RWPE2 (cell line): ENCODE results near the gene SORCS2.

ENCODE experiments used
- ATAC-seq: fragments of 200-7000 bp; cut with Tn5 transposase; 3 replicates; pipeline ENCODE4 v1.9.1; 2021; ENCODE audit warnings: low read depth
- DNase-seq: peaks from one replicate; pipeline ENCODE4 v3.0.0-alpha.2; 2020; ENCODE audit warnings: low spot score
- H3K27ac ChIP-seq: fragments of 450-650 bp; 2 replicates; pipeline ENCODE4 v1.5.1; 2017; ENCODE audit warnings: mild to moderate bottlenecking; ENCODE audit not compliant: poor library complexity, severe bottlenecking
- H3K27me3 ChIP-seq: fragments of 250-450 bp; sonication (Bioruptor Pico); 2 replicates; pipeline ENCODE4 v1.5.1; 2021; ENCODE audit warnings: mild to moderate bottlenecking, moderate library complexity; ENCODE audit not compliant: insufficient read depth, poor library complexity, severe bottlenecking
- H3K36me3 ChIP-seq: fragments of 250-450 bp; sonication (Bioruptor Pico); 2 replicates; pipeline ENCODE4 v1.5.1; 2020; ENCODE audit warnings: low read depth, mild to moderate bottlenecking, moderate library complexity
- H3K4me1 ChIP-seq: fragments of 250-450 bp; sonication (Bioruptor Pico); 2 replicates; pipeline ENCODE4 v1.5.1; 2021; ENCODE audit warnings: mild to moderate bottlenecking, moderate library complexity; ENCODE audit not compliant: insufficient read depth, poor library complexity, severe bottlenecking
- H3K4me3 ChIP-seq: fragments of 250-450 bp; sonication (Bioruptor Pico); 2 replicates; pipeline ENCODE4 v1.5.1; 2021; ENCODE audit warnings: mild to moderate bottlenecking, moderate library complexity; ENCODE audit not compliant: severe bottlenecking
- H3K9me3 ChIP-seq: fragments of 250-450 bp; sonication (Bioruptor Pico); 2 replicates; pipeline ENCODE4 v1.5.1; 2021; ENCODE audit warnings: mild to moderate bottlenecking, moderate library complexity; ENCODE audit not compliant: severe bottlenecking
- TF ChIP-seq, protein P1 (sequence below): fragments of 450-650 bp; IDR thresholded peaks from one replicate; pipeline ENCODE4 v1.5.1; 2017; ENCODE audit warnings: mild to moderate bottlenecking, moderate library complexity; ENCODE audit not compliant: poor library complexity, severe bottlenecking

Gene SORCS2

GRCh38 chr4:7661846-7662506, 469.6 kb downstream of the SORCS2 start:
- no peak overlapping the region for H3K27ac ChIP-seq
- no peaks in the 10 kb centered on the region for H3K27me3 ChIP-seq
- TF ChIP-seq, protein P1, sequence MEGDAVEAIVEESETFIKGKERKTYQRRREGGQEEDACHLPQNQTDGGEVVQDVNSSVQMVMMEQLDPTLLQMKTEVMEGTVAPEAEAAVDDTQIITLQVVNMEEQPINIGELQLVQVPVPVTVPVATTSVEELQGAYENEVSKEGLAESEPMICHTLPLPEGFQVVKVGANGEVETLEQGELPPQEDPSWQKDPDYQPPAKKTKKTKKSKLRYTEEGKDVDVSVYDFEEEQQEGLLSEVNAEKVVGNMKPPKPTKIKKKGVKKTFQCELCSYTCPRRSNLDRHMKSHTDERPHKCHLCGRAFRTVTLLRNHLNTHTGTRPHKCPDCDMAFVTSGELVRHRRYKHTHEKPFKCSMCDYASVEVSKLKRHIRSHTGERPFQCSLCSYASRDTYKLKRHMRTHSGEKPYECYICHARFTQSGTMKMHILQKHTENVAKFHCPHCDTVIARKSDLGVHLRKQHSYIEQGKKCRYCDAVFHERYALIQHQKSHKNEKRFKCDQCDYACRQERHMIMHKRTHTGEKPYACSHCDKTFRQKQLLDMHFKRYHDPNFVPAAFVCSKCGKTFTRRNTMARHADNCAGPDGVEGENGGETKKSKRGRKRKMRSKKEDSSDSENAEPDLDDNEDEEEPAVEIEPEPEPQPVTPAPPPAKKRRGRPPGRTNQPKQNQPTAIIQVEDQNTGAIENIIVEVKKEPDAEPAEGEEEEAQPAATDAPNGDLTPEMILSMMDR, result no peak
- no peaks in the 10 kb centered on the region for H3K36me3 ChIP-seq
- H3K4me1 ChIP-seq, result no peaks in the 10 kb centered on the region
- H3K9me3 ChIP-seq, result no peaks in the 10 kb centered on the region
- DNase-seq (no peak), ATAC-seq (no peak)
- no peak overlapping the region for H3K4me3 ChIP-seq

DNA sequence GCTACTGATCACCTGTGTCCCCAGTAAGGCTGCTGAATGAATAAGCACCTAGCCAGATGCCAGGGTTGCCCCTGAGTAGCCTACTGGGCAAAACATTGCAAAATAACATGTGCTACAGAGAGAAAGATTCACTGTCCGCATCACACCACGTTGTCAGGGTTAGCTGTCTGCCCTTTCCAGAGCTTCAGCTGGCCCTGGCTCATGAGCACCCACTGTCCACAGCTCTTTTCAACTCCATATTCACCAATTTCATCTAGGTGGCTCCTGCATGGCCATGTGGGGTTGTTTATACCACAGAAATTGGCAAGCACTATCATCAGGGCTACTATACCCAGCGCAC, 470.1 kb downstream of the SORCS2 start:
- DNase-seq, result no peak
- Histone ChIP-seq H3K4me1 (no peaks in the 10 kb centered on the region), H3K27me3 (no peaks in the 10 kb centered on the region), H3K9me3 (no peaks in the 10 kb centered on the region), H3K36me3 (no peaks in the 10 kb centered on the region), H3K27ac (no peak overlapping the region), H3K4me3 (no peak overlapping the region)
- TF ChIP-seq, protein P1, result no peak
- no peak for ATAC-seq

DNA sequence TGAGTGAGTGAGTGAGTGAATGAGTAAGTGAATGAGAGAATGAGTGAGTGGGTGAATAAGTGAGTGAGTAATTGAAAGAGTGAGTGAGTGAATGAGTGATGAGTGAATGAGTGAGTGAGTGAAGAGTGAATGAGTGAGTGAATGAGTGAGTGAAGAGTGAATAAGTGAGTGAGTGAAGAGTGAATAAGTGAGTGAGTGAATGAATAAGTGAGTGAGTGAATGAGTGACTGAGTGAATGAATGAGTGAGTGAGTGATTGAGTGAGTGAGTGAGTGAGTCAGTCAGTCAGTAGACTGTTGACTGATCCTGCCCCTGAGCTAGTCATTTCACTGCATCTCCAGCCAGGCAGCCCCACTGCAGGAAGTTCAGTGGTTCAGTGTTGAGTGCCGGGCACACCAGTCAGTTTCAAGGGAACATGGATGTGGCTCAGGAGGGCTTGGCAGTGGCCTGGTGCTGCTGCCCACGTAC, 470.8 kb downstream of the SORCS2 start:
- Histone ChIP-seq H3K36me3 (no peaks in the 10 kb centered on the region), H3K9me3 (no peaks in the 10 kb centered on the region), H3K4me1 (no peaks in the 10 kb centered on the region), H3K4me3 (no peak overlapping the region), H3K27ac (no peak overlapping the region), H3K27me3 (no peaks in the 10 kb centered on the region)
- ATAC-seq (peak; percentile 24; the same call in 1 of the 3 replicates), DNase-seq (no peak)
- TF ChIP-seq, protein P1, result no peak

DNA sequence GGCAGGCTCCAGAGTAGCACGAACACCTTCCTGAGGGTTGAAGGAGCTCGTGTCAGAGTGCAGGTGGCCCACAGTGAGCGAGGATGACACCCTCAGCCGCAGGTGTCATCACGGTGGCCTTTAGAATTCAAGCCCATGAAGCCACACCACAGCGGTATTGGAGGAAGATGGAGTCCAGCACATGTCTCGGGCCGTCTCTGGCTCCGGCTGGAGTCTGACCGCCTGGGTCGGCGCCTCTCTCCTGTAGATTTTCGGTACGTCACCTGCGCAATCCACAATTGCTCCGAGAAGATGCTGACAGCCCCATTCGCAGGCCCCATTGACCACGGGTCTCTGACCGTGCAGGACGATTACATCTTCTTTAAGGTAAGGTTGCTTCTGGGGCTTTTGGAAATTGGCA, 471.8 kb downstream of the SORCS2 start:
- TF ChIP-seq, protein P1, result no peak
- Histone ChIP-seq H3K36me3 (no peaks in the 10 kb centered on the region), H3K27ac (no peak overlapping the region), H3K4me3 (no peak overlapping the region), H3K4me1 (no peaks in the 10 kb centered on the region), H3K9me3 (no peaks in the 10 kb centered on the region), H3K27me3 (no peaks in the 10 kb centered on the region)
- no peak for ATAC-seq
- no peak for DNase-seq

DNA sequence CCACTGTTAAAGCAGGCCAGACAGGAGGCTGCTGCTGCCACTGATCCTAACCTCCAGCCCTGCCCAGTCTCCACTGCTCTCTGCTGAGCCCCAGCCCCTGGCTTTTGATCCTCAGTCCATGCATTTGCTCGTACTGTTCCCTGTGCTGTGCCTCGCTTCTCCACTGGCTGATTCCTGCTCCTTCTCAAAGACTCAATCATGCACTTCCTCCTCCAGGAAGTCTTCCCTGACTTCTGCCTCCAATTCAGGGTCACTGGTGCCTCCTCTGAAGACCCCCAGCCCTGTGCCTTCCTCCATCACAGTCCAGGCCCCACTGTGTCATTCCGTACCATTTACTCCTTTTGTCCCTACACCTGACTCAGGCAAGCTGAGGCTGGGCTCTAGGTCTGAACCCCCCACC, 473.0 kb downstream of the SORCS2 start:
- DNase-seq (no peak), ATAC-seq (no peak)
- Histone ChIP-seq H3K27ac (no peak overlapping the region), H3K27me3 (no peaks in the 10 kb centered on the region), H3K4me1 (no peaks in the 10 kb centered on the region), H3K9me3 (no peaks in the 10 kb centered on the region), H3K4me3 (no peak overlapping the region), H3K36me3 (no peaks in the 10 kb centered on the region)
- TF ChIP-seq, protein P1, result no peak
